GM19099 (cell line): ENCODE data around the gene GRIK2.

Experiments used
- POLR2A ChIP-seq: IDR thresholded peaks from 3 replicates; pipeline ENCODE4 v1.6.1; 2011; ENCODE audit warnings: low read depth; ENCODE audit not compliant: insufficient read length; ENCODE audit errors: extremely low read depth

GRIK2 gene

DNA sequence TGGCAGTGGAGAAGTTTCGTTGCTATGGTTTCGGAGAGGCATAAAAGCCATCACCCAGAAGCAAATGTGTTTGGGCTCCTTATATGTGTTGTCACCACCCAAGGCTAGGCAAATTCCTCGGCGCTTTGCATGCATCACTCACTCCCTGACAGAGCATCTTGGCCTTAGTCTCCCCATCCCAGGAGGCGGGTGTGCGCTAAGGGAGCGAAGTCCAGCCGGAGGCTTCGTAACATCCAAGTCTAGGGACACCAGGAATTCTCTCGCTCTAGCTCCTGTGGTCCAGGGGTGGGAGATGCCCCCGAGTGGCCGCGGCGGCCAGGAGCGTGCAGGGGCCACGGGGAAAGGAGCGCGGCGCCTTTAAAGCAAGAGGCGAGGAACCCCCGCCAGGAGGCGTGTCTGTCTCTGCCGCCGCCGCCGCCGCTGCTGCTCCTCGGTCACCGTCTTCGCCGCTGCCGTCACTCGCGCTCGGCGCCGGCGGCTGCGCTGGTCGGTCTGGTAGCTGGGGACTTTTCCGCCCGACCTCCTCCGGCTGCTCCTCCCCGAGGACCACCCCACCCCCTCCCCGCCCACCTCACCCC is at the start of gene GRIK2:
Gene GRIK2 (plus strand): TSS at position 458 of the 578 bp plus-strand sequence.
- TF ChIP-seq POLR2A = no peak

DNA sequence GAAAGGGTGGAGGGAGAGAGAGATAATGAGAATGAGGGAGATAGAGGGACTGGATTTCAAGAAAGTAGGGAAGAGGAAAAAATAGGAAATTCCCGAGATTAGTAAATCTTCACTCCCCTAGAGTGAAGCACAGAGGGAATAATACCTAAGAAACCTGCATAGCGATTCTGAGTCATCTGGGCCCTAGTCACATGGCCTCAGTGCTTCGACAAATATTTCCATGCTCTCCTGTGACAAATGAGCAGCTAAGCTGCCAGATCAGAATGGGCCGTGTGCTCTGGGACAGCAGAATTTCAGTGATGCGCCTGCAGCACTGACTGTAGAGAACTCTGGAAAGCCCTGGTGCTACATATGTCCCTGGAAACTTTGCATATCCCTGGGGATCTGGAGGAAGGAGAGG is 48.6 kb upstream of the GRIK2 start:
- no peak for TF ChIP-seq POLR2A

DNA sequence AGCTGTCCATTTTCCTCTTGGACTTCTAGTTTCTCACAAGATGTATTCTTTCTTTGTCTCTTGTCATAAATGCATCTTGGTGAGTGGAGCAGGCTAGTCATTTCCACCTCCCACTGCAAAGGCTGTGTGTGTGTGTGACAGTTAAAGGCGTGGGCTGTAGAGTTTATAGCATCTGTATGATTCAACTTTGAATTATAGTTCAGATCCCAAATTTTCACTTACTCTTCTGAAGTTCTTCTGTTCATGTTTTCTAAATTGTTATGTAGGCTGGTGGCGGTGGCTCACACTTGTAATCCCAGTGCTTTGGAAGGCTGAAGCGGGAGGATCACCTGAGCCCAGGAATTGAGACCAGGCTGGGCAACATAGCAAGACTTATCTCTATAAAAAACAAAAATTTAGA is 44.7 kb upstream of the GRIK2 start:
- TF ChIP-seq POLR2A = no peak

- no peak for TF ChIP-seq POLR2A
Measured at GRCh38 chr6:101351173-101351572, 42.3 kb upstream of the GRIK2 start.

DNA sequence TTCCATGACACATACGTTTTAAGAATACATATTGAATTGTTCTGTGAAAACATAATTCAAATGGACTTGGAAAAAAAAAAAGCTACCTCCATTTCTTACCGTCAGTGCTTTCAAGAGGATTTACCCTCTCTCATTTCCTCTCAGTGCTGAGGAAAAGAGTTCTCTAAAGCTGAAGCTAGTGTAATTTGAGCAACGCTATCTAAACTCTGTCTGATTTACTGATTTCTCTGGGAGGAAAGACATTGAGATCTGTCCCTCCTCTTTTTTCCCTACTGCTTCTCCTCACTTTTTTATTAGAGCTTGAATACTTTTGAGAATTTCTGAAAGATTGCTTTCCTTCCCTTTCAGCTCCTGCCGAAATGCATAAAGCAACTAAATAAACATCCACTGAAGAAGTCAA is 41.2 kb upstream of the GRIK2 start:
- TF ChIP-seq POLR2A = no peak

- TF ChIP-seq POLR2A = no peak
Measured at GRCh38 chr6:101365181-101365580, 28.3 kb upstream of the GRIK2 start.

DNA sequence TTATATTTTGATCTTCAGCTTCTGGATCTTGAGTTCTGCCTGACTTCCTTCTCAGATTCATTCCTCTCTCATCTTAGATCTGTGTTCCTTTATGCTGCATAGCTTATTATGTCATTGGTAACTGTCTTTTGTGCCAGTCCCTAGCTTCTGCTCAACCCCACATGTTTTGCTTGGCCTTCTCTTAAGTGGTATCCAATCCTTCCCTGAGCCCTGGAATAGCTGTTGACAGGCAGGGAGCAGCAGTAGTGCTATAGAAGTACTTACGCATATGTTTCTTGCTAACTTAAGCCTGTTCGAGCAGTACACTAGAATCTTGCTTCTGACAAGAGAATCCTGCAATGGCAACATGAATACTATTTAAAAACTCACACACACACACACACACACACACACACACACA is 13.6 kb upstream of the GRIK2 start:
- TF ChIP-seq POLR2A = no peak

- no peak for TF ChIP-seq POLR2A
Measured at GRCh38 chr6:101380897-101381630, 12.4 kb upstream of the GRIK2 start.

GRCh38 chr6:101386982-101387381 is 6.5 kb upstream of the GRIK2 start:
- TF ChIP-seq POLR2A = no peak

DNA sequence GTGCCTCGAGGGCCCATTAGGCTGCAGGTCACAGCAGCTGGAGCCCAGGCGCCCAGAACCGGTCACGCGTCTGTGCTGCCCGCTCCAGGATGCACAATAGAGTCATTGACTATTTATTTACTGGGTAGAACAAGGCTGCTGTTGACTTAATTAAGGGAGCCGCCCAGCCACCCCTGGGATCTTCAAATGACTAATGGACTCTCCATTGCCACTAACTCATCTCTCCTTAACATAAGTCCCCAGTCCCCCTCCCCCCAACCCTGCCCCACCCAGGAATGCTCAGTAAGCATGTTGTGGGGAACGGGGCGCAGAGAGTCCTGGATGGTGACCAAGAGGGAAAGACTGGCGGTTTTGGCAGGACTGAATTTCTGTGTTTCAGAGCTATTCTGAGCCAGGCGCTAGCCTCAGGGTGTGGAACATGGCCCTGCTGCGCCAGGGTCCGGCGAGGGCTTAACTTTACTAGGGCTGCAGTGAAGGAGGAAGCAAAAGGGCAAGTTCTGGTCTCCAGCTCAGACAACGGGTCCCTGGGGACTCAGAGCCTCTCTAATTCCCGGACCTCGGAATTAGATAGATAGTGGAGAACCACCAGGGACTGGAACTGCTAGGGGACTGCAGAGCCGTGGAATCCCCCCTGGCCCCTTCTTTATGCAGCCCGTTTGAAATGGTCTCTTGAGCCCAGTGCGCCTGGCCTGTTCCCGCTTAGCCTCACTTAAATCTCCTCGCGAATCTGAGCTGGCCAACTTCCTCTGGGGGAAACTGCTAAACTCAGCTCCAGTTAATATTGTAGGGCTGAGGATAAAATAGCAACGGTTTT is 1.5 kb upstream of the GRIK2 start:
- TF ChIP-seq POLR2A = no peak

DNA sequence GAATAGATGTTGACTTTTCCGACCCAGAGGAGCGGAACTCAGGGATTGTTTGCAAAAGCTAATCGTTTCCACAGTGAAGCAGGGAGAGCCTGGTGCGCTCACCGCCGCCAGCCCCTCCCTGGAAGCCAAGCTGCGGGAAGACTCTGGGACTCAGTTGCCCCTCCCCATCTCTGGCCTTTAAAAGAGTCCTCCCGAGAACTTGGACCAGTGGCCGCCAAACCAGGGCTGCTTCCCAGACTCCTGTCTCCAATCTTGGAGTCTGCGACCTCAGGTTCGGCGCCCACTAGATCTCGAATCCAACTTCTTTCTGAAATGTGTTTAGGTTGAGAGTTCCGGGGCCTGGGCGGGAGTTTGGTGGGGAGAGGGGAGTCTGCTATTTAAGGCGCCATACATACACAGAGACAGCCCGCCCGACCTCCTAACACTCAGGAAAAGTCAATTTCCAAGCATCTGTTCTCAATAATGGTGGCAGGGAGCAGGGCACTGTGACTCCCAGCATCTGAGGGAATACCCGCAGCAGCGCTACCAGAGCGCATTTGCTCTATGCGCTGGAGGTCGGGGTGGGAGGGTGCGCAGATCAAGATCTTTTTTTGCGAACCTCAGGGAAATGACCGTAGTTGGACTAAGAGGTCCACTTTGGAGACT is 800 bp upstream of the GRIK2 start:
- TF ChIP-seq POLR2A = no peak

GRCh38 chr6:101393829-101394251 is 332 bp downstream of the GRIK2 start:
- no peak for TF ChIP-seq POLR2A

- TF ChIP-seq POLR2A = no peak
Measured at GRCh38 chr6:101394936-101395335, 1.4 kb downstream of the GRIK2 start.

- TF ChIP-seq POLR2A = no peak
Measured at GRCh38 chr6:101395345-101395744, 1.8 kb downstream of the GRIK2 start.

DNA sequence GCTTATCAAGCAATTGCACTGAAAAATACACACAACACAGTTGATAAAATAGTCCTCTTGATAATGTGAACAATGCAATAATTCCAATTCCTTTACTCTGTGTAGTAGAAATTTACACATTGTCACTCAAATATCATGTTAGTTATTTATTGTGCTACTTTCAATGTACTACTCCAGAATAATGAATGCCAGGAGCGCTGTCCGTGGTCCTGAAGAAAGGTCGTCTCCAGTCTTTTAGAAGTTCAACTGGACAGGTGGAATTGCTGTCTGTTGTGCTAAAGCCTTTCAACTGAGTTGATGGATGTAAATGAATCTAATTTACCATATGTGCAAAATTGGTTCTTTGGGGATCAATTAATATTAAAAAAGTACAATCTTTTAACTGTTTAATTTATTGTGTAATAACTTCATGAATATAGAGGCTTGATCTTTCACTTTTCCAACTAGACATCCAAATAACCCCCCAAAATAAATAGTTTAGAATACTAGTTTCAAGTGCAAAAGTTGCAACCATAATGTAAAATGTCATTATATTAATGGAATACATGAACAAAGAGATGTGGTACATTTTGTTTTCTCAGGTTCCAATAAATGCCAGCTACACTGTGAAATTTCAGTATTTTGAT is 3.2 kb downstream of the GRIK2 start:
- TF ChIP-seq POLR2A = no peak
